Keratinocyte (primary cell): ENCODE results near the gene CSNK2A2.
A peak's percentile ranks its signal among the peaks of the same experiment; 100 is the strongest.

Source experiments
- EZH2 ChIP-seq: IDR thresholded peaks from one replicate; pipeline ENCODE4 v1.6.1; 2012; ENCODE audit warnings: inconsistent platforms, mild to moderate bottlenecking, low read length, moderate library complexity
- TF ChIP-seq, protein P1 (sequence below), 3 experiments: IDR thresholded peaks in 1 of 3; conservative IDR thresholded peaks in 1 of 3; optimal IDR thresholded peaks in 1 of 3; 2 replicates in 2 of 3; 3 replicates in 1 of 3; pipeline versions ENCODE3 to v1.5.1; 2011; ENCODE audit warnings: low read length in 3 of 3, mild to moderate bottlenecking in 3 of 3, moderate library complexity in 2 of 3, control low read depth in 1 of 3, inconsistent platforms in 1 of 3; ENCODE audit not compliant: insufficient read depth in 2 of 3; ENCODE audit errors: extremely low read depth in 1 of 3

DNA sequence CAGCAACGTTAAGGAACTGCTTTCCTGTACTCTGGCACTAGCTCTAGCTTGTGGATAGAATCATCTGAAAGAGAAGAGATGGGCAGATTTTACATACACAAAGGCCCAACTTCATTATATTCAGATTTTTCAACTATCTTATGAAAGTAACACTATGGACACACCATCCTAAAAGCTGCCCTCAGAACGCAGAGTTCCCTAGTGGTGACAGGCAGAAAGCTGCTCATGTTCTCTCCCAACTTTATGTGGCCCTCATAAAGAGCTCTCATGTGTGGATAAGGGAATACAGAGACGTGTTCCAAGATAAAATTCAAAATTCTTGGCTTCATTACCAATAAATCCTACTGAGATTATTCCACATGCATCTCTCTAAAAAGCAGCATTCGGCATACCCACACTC is 70.3 kb downstream of the CSNK2A2 start:
- TF ChIP-seq, protein P1, sequence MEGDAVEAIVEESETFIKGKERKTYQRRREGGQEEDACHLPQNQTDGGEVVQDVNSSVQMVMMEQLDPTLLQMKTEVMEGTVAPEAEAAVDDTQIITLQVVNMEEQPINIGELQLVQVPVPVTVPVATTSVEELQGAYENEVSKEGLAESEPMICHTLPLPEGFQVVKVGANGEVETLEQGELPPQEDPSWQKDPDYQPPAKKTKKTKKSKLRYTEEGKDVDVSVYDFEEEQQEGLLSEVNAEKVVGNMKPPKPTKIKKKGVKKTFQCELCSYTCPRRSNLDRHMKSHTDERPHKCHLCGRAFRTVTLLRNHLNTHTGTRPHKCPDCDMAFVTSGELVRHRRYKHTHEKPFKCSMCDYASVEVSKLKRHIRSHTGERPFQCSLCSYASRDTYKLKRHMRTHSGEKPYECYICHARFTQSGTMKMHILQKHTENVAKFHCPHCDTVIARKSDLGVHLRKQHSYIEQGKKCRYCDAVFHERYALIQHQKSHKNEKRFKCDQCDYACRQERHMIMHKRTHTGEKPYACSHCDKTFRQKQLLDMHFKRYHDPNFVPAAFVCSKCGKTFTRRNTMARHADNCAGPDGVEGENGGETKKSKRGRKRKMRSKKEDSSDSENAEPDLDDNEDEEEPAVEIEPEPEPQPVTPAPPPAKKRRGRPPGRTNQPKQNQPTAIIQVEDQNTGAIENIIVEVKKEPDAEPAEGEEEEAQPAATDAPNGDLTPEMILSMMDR (optimal IDR thresholded peaks at IDR 0.05 in 1 of 3, IDR thresholded peaks at IDR 0.05 in 1 of 3, conservative IDR thresholded peaks at IDR 0.05 in 1 of 3; ENCODE audit: extremely low read depth in 1 of 3, insufficient read depth in 2 of 3, low read length in 3 of 3) = peak in 2 of 3 experiments; percentile 14 to 28
- no peak for TF ChIP-seq EZH2
